ENCODE data around the gene CNTN1.
"Not testable (repeated sequence)": the region's sequence is repeated elsewhere in the genome, so short reads cannot be mapped to it uniquely, and the experiment has no call there.

The CNTN1 gene

DNA sequence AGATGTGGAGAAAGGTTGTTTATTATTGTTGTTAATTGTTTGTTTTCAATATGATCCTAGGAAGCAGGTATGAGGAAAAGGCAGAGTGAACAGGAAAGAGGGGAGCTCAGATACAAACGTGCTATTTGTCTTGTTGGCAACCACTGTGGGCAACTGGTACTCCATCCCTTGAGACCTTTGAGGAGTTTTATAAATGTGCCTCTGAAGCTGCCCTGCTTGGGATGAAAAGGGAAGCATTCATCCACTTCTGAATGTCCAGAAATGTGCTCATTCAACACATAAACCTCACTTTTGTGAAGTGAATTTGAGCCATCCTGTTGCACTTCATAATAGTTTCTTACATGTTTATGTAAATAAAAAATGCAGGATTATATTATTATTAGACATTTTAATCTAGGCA is 331.6 kb downstream of the CNTN1 start:
- no peak for DNase-seq (ENCODE audit: low read depth in 2 of 2, low spot score in 1 of 2)

DNA sequence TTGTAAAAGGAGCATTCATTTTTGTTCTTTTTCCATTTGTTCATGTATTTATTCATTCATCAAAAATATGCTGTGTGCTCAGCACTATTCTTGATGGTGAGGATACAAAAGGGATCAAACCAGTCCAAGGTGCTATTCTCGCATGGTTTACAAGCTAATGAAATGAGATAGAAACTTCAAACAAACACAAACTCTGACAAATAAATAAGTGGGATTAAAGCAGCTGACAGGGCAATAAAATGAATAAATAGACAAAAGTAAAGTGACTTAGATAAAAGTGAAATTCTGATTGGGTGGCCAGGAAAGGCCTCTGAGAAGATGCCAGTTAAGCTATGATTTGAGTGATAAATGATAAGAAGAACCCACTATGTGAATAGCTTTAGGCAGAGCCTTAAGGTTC is 333.9 kb downstream of the CNTN1 start:
- DNase-seq (ENCODE audit: low read depth in 2 of 2, low spot score in 1 of 2) = no peak

DNA sequence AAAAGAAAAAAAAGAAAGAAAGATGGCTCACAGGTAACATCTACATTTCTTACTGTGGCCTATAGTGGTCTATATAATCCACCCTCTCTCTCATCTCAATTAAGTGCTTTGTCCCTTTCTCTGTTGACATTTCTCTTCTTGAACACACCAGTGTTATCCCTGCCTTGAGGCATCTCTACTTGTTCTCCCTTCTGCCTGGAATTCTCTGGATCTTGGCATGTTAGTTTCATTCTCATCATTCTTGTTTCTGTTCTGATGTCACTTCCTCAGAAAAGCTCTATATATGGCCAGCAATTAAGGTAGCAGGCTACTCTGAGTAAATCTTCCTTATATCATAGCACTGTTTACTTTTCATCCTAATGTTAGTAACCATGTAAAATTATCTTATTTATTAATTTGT is 340.1 kb downstream of the CNTN1 start:
- no peak for DNase-seq (ENCODE audit: low read depth in 2 of 2, low spot score in 1 of 2)

DNA sequence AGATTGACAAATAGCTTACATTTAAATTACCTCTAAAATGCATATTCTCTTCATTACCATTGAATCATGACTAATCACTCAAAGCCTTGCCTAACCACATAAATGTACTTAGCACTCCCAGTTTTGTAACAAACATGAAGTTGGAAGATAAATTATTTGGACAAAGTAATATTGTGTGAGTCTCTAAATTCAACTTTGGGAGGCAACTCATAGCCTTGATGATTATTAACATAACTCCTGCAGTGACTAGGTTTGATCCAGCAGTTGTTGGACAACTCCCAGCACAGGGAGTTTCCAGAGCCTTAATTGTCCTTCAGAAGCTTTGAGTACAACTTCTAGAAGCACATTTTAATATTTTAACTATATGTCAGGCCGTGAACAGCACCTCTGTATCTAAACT is 342.4 kb downstream of the CNTN1 start:
- no peak for DNase-seq (ENCODE audit: low read depth in 2 of 2, low spot score in 1 of 2)

DNA sequence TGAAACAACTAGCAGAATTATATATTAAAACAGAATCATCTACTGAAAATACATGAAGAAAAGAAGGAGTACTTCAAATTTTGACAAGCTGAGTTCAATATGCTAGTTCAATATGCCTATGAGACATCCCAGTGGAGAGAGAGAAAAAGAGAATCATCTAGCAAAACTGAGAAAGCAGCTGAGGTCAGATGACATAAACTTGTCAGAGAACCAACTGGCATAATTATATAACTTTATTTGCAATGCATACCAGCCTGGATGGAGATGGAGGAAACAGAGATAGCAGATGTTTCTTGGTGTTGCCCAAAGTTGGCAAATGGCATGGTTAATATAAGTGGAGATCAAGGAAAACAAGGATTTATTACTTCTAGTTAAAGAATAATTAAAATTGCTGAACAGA is 347.2 kb downstream of the CNTN1 start:
- DNase-seq (ENCODE audit: low read depth in 2 of 2, low spot score in 1 of 2) = no peak

DNA sequence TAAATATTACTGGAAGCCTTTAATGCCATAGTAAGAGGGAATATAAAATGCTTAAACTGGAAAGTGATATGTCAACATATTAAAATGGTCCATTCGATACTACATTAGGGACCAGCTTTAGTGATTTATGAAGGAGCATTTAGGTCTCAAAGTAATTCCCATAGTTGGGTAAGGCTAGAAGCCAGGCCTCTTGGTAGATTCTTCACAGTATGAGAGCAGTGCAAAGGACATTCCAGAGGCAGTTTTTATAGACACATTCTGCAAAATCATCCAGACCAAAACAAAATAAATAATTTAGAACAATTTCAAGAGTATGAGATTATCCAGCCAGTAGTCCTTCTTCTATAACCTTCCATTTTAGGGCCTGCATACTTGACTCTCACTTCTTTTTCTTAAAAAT is 353.3 kb downstream of the CNTN1 start:
- no peak for DNase-seq (ENCODE audit: low read depth in 2 of 2, low spot score in 1 of 2)

DNA sequence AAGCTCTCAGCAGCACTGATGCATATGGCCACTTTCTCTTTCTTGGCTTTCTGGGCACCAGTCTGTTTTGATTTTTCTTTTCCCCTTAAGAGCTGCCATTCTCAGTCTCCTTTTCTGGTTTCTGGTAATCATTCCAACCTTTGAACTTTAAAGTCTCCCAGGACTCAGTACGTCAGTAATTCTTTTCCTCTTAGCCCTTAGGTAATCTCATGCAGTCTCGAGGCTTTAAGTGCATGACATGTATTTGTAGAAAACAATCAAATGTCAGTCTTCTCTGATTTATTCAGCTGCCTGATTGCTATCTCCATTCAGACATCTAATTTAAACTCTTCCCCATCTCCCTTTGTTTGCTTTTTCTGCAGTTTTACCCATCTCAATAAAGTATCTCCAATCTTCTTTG is 356.8 kb downstream of the CNTN1 start:
- no peak for DNase-seq (ENCODE audit: low read depth in 2 of 2, low spot score in 1 of 2)

DNA sequence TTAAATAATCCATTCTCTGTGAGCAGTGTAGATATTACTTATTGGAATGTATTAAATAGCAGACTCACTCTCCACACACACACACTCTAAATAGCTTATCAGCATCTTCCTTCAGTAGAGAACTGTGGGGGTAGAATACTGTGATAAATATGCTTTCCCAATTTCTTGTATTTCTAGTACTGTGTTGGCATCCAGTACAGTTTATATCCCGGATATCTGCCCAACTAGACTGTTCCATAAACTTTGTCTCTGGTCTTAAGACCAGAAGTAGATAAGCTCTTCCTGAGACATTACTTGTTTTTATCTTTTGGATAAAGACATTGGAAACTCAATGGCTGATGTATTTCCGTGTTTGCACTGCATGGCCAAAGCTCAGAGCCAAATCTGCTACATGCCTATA is 359.7 kb downstream of the CNTN1 start:
- DNase-seq (ENCODE audit: low read depth in 2 of 2, low spot score in 1 of 2) = no peak

DNA sequence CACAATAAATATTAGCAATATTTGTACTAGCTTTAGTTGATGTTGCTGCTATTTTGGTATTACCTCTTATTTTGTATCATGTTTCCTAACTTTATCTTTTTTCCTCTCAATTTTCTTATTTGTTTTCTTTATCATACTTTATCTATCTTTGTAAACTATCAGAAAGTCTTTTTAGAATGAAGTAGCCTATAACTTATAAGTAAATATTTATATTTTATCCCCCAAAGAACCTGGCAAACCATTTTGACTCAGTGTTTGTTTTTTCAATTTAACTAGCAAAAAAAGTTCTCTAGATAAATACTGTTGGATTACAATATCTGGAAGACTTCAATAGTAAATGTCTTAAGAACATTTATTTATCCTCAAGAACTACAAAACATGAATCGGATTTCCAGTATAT is 360.2 kb downstream of the CNTN1 start:
- no peak for DNase-seq (ENCODE audit: low read depth in 2 of 2, low spot score in 1 of 2)

DNA sequence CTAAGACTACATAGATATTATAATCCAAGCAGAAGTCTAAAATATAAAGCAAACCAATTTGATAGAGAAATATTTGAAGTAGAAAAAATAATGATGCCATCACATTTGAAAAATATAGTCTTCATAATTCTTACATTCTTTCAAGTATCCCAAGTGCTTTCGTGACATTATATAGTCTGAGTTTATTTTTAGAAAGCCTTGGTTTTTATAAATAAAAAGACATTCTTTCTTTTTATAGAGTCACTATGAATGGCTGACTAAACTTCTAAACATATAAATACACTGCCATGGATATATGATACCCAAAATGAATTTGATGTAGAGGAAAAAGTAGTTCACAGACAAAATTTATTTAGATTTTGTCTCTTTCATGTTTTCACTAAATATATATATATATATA is 360.8 kb downstream of the CNTN1 start:
- no peak for DNase-seq (ENCODE audit: low read depth in 2 of 2, low spot score in 1 of 2)

DNA sequence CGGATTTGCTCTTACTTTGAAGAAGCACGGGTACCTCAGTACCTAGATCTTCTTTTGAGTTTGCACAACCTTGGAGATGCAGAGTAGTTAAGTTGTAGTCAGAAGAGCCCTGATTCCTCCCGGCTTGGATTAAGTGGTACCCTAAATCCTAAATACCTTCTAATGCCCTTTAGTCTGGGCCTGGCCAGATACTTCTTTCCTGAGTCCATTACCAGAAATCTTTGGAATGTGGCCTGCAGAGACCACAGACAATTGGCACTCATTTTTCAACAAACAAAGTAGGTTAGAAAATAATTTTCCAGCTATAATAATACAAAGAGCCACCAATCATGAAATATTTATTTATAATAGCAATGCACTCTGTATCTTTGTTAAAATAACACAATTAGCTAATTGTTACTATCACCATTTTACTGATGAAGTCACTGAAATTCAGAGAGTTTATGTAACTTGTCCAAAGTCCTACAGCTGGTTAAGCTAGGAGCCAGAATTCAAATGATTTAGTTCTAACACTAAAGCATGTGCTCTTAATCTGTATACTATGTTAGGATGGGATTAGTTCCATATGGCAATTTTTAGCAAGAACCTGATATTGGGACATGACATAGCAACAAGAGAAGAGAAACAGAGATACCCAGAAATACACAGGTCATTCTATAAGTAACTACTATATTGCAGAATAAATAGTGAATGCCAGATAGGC is 363.8 kb downstream of the CNTN1 start:
- no peak for DNase-seq (ENCODE audit: low read depth in 2 of 2, low spot score in 1 of 2)

DNA sequence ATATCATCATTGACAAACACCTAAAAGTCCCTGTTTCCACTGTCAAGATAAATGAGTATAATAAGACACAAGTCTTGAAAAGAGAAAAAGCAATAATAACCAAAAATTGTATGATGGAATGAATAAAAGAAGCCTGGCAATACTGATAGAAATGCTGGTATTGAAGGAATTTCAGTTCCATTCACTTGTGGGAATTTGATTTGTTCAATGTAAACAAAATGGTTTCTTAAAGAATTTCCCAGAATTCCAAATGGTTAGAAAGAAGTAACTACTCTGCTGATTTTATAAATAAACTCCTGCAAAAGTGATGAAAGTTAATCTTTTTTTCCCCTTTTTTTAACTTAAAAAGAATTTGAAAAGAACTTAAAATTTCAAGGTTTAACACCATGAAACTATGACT is 366.0 kb downstream of the CNTN1 start:
- DNase-seq (ENCODE audit: low read depth in 2 of 2, low spot score in 1 of 2) = no peak

DNA sequence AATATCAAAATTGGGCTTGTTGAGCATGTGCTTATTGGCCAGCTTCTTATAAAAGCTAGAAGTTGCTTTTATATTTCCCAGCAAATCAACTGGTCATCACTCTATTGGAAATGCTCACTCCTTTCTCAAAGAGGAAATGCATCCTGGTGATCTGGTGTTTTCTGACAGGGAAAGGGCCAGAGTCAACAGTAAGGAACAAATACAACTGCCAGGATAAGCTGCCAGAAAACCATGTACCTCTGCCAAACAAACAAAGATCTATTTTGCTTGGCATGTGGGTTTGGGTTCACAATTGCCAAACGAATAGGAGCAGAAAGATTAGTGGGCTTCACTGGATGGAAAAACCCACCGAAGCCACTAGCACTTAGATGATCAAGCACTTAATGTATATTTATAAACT is 369.0 kb downstream of the CNTN1 start:
- DNase-seq (ENCODE audit: low read depth in 2 of 2, low spot score in 1 of 2) = no peak

DNA sequence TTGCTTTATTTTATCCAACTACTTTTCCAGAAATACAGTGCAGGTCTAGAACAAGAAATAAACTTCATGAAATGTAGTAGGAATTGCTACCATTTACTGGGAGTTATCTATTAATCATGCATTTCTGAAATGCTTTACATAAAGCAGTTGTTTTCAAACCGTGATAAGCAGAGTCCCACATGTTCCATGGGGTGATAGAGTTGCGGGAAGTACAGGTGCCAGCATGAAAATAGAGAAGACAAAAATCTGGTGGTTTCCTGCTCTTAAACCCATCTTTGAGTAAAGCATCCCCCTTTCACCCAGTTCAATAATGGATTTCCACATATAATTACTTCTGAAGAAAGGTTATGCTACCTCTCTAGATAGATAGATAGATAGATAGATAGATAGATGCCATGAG is 372.2 kb downstream of the CNTN1 start:
- no peak for DNase-seq (ENCODE audit: low read depth in 2 of 2, low spot score in 1 of 2)

DNA sequence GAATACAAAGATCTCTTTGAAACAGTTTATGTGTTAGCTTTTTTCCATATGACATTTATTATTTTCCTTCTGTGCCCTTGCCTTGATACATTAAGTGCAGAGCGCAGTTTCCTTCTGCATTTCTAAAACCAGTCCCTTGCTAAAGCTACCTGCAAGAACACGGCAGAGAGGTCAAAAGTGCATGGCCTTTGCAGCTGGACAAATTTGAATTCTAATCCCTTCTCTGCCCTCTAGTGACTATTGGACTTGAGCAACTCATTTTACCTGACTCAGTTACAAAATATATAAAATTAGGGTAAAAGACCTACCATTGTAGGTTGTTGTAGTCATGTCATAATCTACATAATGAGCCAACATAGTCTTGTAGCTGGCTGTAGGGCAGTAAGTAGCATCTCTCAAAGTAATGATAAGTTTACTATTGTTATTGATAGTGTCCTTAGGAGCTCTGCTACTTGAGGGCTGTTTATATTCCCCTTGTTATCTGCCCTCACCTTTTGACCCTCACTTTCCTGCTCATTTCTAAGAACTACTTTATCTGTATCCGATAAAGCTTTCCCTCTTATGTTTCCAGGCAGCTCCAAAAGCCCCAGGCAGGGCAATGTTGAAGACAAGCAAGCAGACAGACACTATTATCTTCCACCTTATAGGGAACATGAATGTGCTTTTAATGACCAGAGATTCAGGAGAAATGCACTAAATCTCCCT is 375.9 kb downstream of the CNTN1 start:
- no peak for DNase-seq (ENCODE audit: low read depth in 2 of 2, low spot score in 1 of 2)

DNA sequence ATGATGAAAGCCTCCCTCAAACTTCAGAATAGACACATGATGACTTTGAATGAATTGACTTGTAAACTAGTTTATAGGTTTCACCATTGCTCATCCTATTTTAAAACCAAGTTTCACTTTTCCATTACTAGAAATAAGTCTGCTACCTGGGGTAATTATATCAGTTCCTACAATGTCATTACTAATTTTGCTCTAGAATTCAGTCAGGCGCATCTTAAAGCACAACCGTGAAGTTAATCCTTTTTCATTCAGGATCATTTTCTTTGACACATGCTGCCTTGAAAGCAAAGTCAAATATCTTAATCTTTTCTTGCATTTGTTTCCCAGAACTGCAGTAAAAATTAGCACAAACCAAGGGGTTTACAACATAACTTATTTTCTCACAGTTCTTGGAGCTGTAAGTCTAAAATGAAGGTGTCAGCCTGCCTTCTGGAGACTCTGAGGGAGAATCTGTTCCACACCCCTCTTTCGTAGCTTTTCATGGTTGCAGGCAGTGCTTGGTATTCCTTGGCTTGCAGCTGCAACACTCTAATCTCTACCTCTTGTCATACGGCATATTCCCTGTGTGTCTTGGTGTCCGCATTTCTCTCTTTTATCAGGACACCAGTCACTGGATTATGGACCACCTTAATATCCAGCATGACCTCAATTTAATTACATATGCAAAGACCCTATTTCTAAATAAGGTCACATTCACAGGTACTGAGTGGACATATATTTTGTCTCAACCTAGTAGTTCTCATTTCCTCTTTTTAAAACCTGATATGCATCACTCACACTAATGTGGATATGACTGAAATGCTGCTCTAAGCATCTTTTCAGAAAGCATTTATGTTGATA is 381.6 kb downstream of the CNTN1 start:
- no peak for DNase-seq (ENCODE audit: low read depth in 2 of 2, low spot score in 1 of 2)

DNA sequence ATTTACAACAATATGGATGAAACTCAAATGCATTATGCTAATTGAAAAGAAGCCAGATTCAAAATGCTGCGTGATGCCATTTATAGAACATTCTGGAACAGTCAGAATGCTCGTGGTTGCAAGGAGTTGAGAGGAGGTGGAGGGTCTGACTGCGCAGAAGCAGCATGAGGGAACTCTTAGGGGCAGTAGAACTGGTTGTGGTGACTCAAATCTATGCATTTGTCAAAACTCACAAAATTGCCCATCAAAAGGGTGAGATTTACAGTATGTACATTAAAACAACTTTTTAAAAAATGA is 382.2 kb downstream of the CNTN1 start:
- no peak for DNase-seq (ENCODE audit: low read depth in 2 of 2, low spot score in 1 of 2)

DNA sequence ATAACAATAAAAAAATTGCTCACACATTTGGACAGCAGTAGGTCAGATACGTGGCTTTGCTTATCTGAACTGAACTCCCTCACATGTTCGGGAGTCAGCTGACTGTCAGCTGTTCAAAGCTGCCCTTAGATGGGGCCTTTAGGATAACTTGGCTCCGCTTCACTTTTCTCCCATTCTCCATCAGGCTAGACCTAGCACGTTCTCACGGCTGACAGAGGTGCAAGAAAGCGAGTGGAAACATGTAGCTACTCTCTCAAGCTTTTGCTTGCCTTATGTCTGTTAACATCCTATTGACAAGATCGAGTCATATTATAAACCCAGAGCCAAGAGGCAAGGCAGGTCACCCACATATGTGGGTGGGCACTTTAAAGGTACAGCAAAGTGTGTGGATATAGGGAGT is 383.9 kb downstream of the CNTN1 start:
- DNase-seq (ENCODE audit: low read depth in 2 of 2, low spot score in 1 of 2) = no peak

DNA sequence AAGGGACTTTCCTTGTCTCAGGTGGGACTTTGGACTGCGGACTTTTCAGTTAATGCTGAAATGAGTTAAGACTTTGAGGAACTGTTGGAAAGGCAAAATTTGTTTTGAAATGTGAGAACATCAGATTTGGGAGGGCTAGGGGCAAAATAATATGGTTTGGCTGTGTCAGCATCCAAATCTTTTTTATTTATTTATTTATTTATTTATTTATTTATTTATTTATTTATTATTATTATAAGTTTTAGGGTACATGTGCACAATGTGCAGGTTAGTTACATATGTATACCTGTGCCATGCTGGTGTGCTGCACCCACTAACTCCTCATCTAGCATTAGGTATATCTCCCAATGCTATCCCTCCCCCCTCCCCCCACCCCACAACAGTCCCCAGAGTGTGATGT is 389.0 kb downstream of the CNTN1 start:
- DNase-seq (ENCODE audit: low read depth in 2 of 2, low spot score in 1 of 2) = not testable (repeated sequence)

DNA sequence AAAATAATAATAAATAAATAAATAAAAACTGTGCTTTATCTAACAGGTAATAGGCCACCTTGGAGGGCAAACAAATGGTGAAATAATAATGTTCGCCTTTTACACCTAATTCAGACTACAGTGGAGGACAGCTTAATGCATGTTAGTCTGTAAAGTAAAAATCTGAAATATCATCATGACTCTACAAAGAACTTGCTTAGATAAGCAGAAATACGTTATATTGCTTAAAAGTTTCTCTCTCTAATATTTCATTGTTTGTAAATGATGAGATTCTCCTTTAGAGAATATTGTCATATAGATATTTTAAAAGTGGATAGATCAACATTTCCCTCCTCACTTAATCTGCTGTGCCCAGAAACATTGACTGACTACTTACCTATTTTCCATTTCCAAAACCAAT is 397.2 kb downstream of the CNTN1 start:
- DNase-seq (ENCODE audit: low read depth in 2 of 2, low spot score in 1 of 2) = no peak

DNA sequence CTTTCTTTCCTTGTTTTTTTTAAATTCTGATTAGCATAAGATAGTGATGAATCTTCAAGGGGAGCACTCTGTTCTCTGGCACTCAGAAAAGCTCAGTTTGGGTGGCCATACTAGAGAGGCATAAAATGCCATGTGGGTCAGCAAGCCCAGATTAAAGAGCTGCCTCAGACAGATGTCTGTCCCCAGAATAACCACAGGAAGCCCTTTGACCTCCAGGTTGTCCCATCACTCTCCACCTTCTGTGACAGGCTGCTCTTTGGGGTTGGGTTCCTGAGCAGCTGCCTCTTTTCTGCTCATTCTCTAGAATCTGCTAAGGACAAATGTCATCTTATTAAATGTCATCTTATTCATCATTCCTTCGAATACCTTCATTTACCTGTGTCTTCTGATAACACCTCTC is 399.9 kb downstream of the CNTN1 start:
- DNase-seq (ENCODE audit: low read depth in 2 of 2, low spot score in 1 of 2) = no peak

DNA sequence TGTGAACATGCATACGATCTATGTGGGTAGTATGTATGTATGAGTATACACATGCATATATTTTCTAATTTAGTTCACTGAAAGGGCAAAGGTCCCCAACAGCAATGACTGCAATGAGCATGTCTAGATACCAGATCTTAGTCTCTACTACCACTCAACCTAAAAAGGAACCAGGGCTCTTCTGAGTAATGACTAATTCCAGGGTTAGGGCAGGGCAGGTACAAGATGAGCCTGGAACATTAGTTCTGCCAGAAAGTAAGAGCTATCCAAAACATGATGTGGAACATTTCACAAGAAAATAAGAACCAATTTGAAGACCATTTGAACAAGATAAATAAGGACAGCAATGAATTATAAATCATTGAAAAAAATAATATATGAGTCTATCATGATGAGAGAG is 404.6 kb downstream of the CNTN1 start:
- DNase-seq (ENCODE audit: low read depth in 2 of 2, low spot score in 1 of 2) = no peak
